Endothelial cell of hepatic sinusoid (primary cell): ENCODE data around the gene BLOC1S5.
"Not testable (repeated sequence)": the region's sequence is repeated elsewhere in the genome, so short reads cannot be mapped to it uniquely, and the experiment has no call there.

Experiments
- in situ Hi-C: cut with HindIII; loops from 2 replicates; pipeline ENCODE4 v1.10.0; 2017; ENCODE audit warnings: low sequenced_read_pairs

Gene BLOC1S5

GRCh38 chr6:8047541-8048292 lies 16.5 kb downstream of the BLOC1S5 start:
- in situ Hi-C loops = no loop called here

- in situ Hi-C loops = not testable (repeated sequence)
Observed at GRCh38 chr6:8045769-8046168, 18.4 kb downstream of the BLOC1S5 start.

- in situ Hi-C loops = no loop called here
Observed at GRCh38 chr6:8043221-8043620, 21.0 kb downstream of the BLOC1S5 start.

GRCh38 chr6:8041913-8042583 lies 22.1 kb downstream of the BLOC1S5 start:
- in situ Hi-C loops = no loop called here

- in situ Hi-C loops = not testable (repeated sequence)
Observed at GRCh38 chr6:8034107-8034506, 30.1 kb downstream of the BLOC1S5 start.

GRCh38 chr6:8030920-8031319 lies 33.3 kb downstream of the BLOC1S5 start:
- in situ Hi-C loops = no loop called here

GRCh38 chr6:8029243-8029870 lies 34.8 kb downstream of the BLOC1S5 start:
- in situ Hi-C loops = no loop called here

GRCh38 chr6:8027965-8028651 lies 36.1 kb downstream of the BLOC1S5 start:
- in situ Hi-C loops = no loop called here

- in situ Hi-C loops = no loop called here
Observed at GRCh38 chr6:8026800-8027199, 37.4 kb downstream of the BLOC1S5 start.

- in situ Hi-C loops = no loop called here
Observed at GRCh38 chr6:8025191-8025590, 39.0 kb downstream of the BLOC1S5 start.

GRCh38 chr6:8023638-8024037 lies 40.6 kb downstream of the BLOC1S5 start:
- in situ Hi-C loops = no loop called here

GRCh38 chr6:8020083-8020482 lies 44.1 kb downstream of the BLOC1S5 start:
- in situ Hi-C loops = no loop called here

GRCh38 chr6:8017705-8018104 lies 46.5 kb downstream of the BLOC1S5 start:
- in situ Hi-C loops = no loop called here

- in situ Hi-C loops = no loop called here
Observed at GRCh38 chr6:8017276-8017701, 46.9 kb downstream of the BLOC1S5 start.

- in situ Hi-C loops = no loop called here
Observed at GRCh38 chr6:8014947-8015346, 49.2 kb downstream of the BLOC1S5 start.

- in situ Hi-C loops = no loop called here
Observed at GRCh38 chr6:8013763-8014162, 50.4 kb downstream of the BLOC1S5 start.

- in situ Hi-C loops = no loop called here
Observed at GRCh38 chr6:8006208-8006607, 58.0 kb downstream of the BLOC1S5 start.

GRCh38 chr6:8005136-8005535 lies 59.1 kb downstream of the BLOC1S5 start:
- in situ Hi-C loops = no loop called here

GRCh38 chr6:8000636-8001035 lies 63.6 kb downstream of the BLOC1S5 start:
- in situ Hi-C loops = loop anchor here (5.0 kb wide), 1 partner anchor 273 kb away; the partner anchor contains the start of gene BMP6

- in situ Hi-C loops = loop anchor here (5.0 kb wide), 1 partner anchor 273 kb away; the partner anchor contains the start of gene BMP6
Observed at GRCh38 chr6:8000188-8000596, 64.0 kb downstream of the BLOC1S5 start.

GRCh38 chr6:7999201-7999600 lies 65.0 kb downstream of the BLOC1S5 start:
- in situ Hi-C loops = no loop called here
